ENCODE results near the gene GRK1.

DNA sequence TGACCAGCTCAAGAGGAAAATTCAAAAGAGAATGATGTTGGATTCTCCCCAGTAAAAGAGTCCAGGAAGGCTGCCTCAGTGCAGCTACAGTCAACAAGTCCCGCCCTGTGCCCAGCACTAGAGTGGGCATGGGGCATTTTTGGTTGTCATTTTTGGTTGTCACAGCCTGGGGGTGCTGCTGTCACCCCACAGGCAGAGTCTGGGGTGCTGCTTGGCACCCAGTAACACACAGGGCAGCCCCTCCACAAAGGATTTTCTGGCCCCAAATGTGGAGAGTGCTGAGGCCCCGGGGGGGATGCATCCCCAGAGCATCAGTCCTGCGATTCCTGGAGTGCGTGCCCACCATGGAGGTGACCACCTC is 63.8 kb downstream of the GRK1 start:
- no peak for TF ChIP-seq ZNF274 (IDR thresholded peaks at IDR 0.05; ENCODE audit: low read depth, low read length)
- no peak for TF ChIP-seq YY1 (IDR thresholded peaks at IDR 0.05; ENCODE audit: insufficient read depth, insufficient read length)
- no peak for TF ChIP-seq SUZ12 (IDR thresholded peaks at IDR 0.05; ENCODE audit: extremely low read depth, insufficient read depth, insufficient read length)
